ENCODE data around the gene ROR1. TPM values are rescaled to one million over a fixed set of nuclear protein-coding genes. Genes with fewer than 3 reads are reported as not detected.
"Not testable (repeated sequence)": the region's sequence is repeated elsewhere in the genome, so short reads cannot be mapped to it uniquely, and the experiment has no call there.

ROR1 gene
- total and polyA plus RNA-seq, 5 donors, result 3.4 to 32.5 (median 11.9) TPM

GRCh38 chr1:64220241-64220640 is 446.4 kb downstream of the ROR1 start:
- DNase-seq (no peak), ATAC-seq (no peak)
- Histone ChIP-seq H3K27me3 (ENCODE audit: control insufficient read depth, insufficient read depth) (no peaks in the 10 kb centered on the region), H3K4me1 (ENCODE audit: control insufficient read depth, insufficient read depth, low read length) (no peaks in the 10 kb centered on the region), H3K4me3 (ENCODE audit: low read length) (no peak overlapping the region), H3K27ac (ENCODE audit: low read length) (no peak overlapping the region), H3K9me3 (ENCODE audit: control insufficient read depth, low read length) (no peaks in the 10 kb centered on the region)
- intact Hi-C loops (cut with DNase I), result no loop called here
- WGBS, result 71% methylated on average over 5 of the region's 5 CpGs

GRCh38 chr1:64223329-64224151 is 449.7 kb downstream of the ROR1 start:
- Histone ChIP-seq H3K4me3 (ENCODE audit: low read length) (no peak overlapping the region), H3K27me3 (ENCODE audit: control insufficient read depth, insufficient read depth) (no peaks in the 10 kb centered on the region), H3K4me1 (ENCODE audit: control insufficient read depth, insufficient read depth, low read length) (no peaks in the 10 kb centered on the region), H3K27ac (ENCODE audit: low read length) (no peak overlapping the region), H3K9me3 (ENCODE audit: control insufficient read depth, low read length) (no peaks in the 10 kb centered on the region)
- WGBS, result 66% methylated on average over 7 of the region's 7 CpGs
- DNase-seq, result no peak
- intact Hi-C loops (cut with DNase I), result no loop called here
- ATAC-seq, result no peak

GRCh38 chr1:64224236-64224635 is 450.4 kb downstream of the ROR1 start:
- H3K9me3 ChIP-seq (ENCODE audit: control insufficient read depth, low read length); DNase-seq; intact Hi-C loops (cut with DNase I); H3K4me3 ChIP-seq (ENCODE audit: low read length); H3K4me1 ChIP-seq (ENCODE audit: control insufficient read depth, insufficient read depth, low read length); H3K27me3 ChIP-seq (ENCODE audit: control insufficient read depth, insufficient read depth); ATAC-seq; H3K27ac ChIP-seq (ENCODE audit: low read length): not testable (repeated sequence)
- WGBS, result 97% methylated on average over 7 of the region's 7 CpGs

- no peak for DNase-seq
- no peaks in the 10 kb centered on the region for H3K27me3 ChIP-seq (ENCODE audit: control insufficient read depth, insufficient read depth)
- no peaks in the 10 kb centered on the region for H3K4me1 ChIP-seq (ENCODE audit: control insufficient read depth, insufficient read depth, low read length)
- ATAC-seq, result no peak
- WGBS, result 83% methylated on average over 10 of the region's 10 CpGs
- intact Hi-C loops (cut with DNase I), result no loop called here
- no peak overlapping the region for H3K4me3 ChIP-seq (ENCODE audit: low read length)
- no peak overlapping the region for H3K27ac ChIP-seq (ENCODE audit: low read length)
- H3K9me3 ChIP-seq (ENCODE audit: control insufficient read depth, low read length), result no peaks in the 10 kb centered on the region
Measured at GRCh38 chr1:64228167-64228957, 454.5 kb downstream of the ROR1 start.

GRCh38 chr1:64229307-64229706 is 455.5 kb downstream of the ROR1 start:
- Histone ChIP-seq H3K27me3 (ENCODE audit: control insufficient read depth, insufficient read depth) (no peaks in the 10 kb centered on the region), H3K9me3 (ENCODE audit: control insufficient read depth, low read length) (no peaks in the 10 kb centered on the region), H3K4me3 (ENCODE audit: low read length) (no peak overlapping the region), H3K4me1 (ENCODE audit: control insufficient read depth, insufficient read depth, low read length) (no peaks in the 10 kb centered on the region), H3K27ac (ENCODE audit: low read length) (no peak overlapping the region)
- DNase-seq, result no peak
- intact Hi-C loops (cut with DNase I), result no loop called here
- WGBS, result 55% methylated on average over 3 of the region's 3 CpGs
- ATAC-seq, result peak; percentile 36 to 78

Other genes starting within 250 kb of the ROR1 start
- 100 to 1,000 TPM; 220 to 255 (median 232) TPM for gene PGM1, start 180.6 kb upstream of the ROR1 start, total RNA-seq
- 96.2 TPM for gene PGM1, start 180.6 kb upstream of the ROR1 start, polyA plus RNA-seq